Stimulated activated CD4-positive, alpha-beta T cell treated with anti-CD3 and anti-CD28 coated beads, TNF-alpha, amount 100 ng/mL, for 4 hours (primary cell): ENCODE results near the gene ABCG2.

ENCODE experiments used
- DNase-seq, 3 experiments: peaks; one replicate each; pipeline ENCODE4 v3.0.0-alpha.2; 2020; ENCODE audit warnings: low read depth in 3 of 3

The ABCG2 gene

DNA sequence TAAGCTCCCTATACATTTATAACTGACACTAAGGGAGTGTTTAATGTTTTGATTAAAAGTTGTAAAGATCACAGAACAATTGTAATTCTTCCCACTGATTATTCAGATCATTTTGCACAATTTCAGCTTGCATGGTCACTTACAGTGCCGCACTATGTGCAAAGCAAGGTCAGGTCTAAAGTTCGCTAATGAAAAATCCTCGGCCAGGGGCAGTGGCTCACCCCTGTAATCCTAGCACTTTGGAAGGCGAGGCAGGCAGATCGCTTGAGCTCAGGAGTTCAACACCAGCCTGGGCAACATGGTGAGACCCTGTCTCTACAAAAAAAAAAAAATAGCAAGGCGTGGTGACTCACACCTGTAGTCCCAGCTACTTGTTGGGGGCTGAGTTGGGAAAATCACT is 94.0 kb downstream of the ABCG2 start:
- DNase-seq: no peak

DNA sequence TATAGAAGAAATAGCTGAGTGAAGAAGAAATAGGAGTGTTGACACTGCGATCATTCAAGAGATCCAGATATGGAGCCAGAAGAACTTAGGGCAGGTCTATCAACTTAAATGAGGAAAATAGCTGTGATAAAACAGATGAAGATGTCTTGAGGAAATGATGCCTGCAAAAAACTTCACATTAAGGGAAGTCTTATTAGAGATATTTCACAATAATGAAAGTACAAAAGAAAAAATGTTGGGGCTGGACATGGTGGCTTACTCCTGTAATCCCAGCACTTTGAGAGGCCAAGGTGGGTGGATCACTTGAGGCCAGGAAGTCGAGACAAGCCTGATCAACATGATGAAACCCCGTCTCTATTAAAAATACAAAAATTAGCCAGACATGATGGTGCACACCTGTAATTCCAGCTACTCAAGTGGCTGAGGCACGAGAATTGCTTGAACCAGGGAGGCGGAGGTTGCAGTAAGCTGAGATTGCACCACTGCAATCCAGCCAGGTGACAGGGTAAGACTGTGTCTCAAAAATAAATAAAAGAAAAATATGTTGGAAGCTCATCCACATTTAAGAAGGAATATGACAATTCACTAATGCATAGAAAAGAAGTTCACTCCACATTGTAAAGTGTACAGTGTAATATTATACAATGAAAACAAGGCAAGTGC is 94.7 kb downstream of the ABCG2 start:
- DNase-seq: no peak

DNA sequence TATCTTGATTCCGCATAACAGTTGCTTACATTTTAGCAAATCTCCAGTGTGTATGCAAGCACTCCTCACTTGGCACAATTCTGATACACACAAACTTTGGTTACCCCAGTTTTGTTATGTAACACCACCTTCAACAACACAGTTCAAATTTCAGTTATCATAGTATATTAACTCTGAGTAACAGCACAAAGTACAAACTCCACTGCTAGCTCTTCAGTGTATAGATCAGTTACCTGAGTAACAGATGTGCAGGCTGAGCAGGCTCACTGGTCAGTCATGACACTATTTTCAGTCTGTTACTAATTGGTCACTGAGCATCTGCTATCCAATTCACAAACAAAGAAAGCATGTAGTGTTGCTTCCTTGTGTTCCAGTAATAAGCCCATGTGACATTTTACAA is 95.6 kb downstream of the ABCG2 start:
- no peak for DNase-seq

DNA sequence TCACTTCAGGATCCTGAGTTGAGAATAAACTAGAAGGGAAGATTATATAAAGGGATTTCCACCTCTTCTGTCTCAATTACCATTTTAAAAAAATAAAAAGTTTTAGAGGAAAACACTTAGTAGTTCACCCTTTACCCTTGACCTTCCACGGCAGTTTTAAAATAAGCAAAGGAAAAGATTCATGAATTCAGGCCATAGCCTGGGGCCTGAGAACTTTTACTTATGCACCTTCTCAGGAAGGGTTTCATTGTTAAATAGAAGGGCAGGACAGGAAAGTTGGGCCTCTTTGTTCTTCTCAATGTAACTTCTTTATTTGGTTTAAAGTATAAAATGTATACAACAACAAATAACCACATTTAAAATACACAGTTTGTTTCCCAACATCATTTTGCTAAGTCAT is 96.1 kb downstream of the ABCG2 start:
- DNase-seq: no peak

DNA sequence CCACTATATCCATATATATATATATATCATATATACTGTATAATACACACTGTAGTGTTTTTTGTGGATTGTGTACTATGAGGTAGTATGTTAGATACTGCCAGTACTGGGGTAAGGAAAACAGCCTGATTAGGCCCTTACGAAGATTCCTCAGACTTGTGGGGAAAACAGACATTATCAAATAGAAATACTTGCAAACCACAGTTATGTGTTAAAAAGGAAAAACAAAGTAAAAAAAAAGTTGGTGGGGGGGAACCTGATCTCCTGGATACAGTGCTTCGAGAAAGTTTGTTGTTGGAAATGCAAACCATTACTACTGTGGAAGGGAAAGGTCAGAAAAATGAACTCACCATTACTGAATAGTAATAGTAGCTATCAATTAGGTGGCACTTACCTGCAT is 98.0 kb downstream of the ABCG2 start:
- no peak for DNase-seq

DNA sequence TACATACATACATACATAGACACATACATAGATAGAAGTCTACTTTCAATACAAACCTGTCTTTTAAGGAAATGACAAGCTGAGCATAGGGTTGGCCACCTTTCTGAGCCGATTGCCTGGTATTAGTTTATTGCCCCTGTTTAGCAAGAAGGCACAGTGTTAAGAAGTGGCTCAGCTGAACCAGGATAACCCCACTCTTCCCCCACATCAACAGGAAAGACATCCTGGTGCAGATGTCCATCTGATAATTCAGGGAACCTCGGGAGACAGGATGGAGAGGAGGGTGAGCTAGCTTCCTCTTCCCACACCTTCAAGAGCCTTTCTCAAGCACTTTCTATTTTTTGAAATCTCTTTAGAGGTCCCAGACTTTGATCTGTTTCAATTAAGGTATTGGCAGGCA is 98.7 kb downstream of the ABCG2 start:
- DNase-seq: no peak

DNA sequence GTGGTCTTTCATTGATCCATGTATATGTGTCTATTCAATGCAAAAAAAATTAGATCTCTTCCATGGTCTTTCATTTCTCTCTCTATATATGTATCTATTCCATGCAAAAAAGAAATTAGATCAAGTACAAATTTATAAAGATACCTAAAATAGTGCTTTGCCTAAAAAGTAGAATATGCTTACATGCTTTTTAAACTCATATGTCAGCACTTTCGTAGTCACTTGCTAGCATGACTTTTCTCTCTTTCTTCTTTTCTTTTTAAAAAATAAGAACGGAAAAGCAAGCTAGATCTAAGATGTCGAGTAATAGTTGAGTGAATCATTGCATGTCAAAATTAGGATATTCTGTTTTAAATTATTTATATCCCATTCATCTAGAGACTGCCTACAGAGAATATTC is 100.1 kb downstream of the ABCG2 start:
- DNase-seq: no peak

DNA sequence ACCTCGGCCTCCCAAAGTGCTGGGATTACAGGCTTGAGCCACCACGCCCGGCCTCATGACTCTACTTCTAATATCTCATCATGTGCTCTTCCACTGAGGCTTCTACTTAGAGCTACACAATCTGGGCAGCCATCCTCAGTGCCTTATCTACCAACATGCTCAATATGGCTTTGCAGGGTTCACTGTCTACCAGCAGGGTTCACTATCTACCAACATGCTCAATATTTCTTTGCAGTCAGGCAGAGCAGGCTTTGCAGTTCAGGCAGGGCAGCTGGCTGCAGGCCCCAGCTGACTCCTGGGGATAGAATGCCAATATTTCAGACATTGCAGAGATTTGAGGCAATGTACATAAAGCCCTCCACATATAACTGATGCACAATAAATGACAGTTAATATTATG is 103.5 kb downstream of the ABCG2 start:
- no peak for DNase-seq

DNA sequence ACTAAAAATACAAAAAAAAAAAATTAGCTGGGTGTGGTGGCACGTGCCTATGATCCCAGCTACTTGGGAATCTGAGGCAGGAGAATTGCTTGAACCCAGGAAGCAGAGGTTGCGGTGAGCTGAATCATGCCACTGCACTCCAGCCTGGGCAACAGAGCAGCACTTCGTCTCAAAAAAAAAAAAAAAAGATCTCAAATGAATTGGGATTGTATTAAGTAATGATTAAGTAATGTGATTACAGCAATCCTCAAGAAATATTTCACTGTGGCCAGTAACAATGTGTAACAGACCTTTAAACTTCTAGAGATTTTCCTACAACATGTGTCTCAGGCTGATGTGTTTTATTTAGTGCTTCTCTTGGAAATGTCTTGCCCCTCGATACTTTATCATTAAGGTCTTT is 104.2 kb downstream of the ABCG2 start:
- no peak for DNase-seq

DNA sequence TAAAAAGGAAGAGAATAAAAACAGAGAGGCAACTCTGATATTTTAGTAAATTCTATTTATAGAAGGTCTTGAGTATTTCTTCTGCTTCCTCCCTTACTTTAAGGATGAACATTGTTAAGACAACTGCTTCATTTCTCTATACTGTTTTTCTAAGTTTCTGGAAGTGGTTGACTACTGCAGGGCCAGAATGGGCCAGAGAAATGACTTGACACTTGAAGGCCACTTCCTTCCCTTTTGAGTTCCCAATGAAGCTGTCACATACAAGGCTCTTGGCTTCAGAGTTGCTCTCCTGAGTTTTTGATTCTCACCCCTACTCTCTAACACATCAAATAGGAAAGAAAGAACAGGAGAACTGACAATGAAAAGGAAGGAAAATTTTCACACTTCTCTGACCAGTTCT is 113.4 kb downstream of the ABCG2 start:
- no peak for DNase-seq

DNA sequence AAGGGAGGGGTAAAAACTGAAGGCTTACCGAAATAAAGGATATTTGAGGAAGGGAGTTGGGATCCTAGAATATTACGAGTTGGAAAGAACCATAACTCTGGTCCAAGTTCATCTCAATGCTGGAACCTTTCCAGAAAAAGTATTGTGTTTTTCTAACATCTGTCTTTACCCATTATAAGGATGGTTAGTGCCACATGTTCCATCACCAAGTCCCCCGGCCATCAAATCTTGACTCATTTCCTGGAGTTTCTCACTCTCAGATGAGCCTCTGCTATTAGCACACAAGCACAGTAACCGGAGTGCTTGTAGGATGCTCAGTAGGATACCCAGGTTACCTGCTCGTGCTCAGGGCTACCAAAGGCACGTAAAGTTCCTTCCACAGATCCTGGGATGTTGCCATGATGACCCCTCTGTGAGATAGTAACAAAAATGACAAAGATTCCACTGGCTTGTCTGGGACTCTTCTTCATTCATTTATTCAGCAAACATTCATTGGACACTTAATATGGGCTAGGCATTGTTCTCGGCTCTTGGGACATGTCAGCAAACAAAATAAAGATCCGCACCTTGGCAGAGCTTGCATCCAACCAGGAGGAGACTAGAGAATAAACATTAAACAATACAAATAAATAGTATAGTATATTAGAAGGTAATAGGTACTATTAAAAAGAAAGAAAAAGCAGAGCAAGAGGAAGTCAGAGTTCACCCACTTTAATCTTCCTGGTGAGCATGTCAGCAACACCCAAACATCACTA is 114.7 kb downstream of the ABCG2 start:
- no peak for DNase-seq

DNA sequence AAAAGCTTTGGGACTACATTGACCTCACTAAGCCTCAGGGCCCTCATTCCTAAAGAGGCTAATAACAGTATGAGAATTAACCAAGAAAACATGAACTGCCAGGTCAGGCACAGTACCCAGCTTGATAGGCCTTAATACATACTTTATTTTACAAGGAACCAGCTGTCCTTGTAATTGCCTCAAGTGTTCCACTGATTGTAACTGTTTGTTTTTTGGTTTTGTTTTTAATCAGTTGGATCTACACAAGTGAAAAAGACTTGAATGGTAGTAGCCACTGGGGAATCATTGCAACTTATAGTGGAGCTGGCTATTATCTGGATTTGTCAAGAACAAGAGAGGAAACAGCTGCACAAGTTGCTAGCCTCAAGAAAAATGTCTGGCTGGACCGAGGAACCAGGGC is 115.4 kb downstream of the ABCG2 start:
- DNase-seq: no peak

DNA sequence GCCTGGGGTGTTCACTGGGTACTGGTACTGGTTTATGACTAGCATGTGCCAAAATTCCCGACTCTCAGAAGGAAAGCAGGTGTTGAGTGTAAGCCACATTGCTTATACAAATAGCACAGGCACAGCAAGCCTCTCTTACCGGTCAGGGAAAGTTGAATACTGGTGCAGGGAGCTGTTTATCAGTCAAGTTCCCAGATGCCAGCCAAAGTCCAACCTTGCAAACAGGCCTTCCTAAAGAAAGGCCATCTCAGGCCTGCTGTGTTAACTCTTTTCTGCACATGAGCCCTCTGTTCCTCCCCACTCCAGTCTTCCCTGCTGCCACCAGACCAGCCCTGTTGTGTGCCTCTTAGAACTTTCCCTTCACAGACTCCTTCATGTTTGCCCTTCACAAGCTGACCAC is 116.8 kb downstream of the ABCG2 start:
- DNase-seq: no peak

DNA sequence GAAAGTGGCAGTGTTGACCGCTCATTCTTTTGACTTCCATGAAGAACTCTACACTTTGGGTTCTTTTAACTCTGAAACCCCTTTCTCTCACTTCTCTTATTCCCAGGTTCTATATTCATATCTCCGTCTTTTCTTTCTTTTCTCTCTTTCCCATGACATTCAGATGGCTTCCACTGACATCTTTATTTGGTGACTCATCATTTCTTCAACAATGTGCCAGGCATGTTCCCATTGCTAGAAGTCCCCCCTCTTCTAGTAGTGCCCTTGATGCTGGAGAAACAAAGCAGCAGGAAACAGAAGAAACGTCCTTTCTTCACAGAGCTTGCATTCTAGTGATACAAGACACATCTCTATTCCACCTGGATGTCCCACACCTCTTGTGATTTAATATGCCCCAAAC is 117.7 kb downstream of the ABCG2 start:
- no peak for DNase-seq
